ENCODE measurements around the gene WDR6.

The WDR6 gene, protein sequence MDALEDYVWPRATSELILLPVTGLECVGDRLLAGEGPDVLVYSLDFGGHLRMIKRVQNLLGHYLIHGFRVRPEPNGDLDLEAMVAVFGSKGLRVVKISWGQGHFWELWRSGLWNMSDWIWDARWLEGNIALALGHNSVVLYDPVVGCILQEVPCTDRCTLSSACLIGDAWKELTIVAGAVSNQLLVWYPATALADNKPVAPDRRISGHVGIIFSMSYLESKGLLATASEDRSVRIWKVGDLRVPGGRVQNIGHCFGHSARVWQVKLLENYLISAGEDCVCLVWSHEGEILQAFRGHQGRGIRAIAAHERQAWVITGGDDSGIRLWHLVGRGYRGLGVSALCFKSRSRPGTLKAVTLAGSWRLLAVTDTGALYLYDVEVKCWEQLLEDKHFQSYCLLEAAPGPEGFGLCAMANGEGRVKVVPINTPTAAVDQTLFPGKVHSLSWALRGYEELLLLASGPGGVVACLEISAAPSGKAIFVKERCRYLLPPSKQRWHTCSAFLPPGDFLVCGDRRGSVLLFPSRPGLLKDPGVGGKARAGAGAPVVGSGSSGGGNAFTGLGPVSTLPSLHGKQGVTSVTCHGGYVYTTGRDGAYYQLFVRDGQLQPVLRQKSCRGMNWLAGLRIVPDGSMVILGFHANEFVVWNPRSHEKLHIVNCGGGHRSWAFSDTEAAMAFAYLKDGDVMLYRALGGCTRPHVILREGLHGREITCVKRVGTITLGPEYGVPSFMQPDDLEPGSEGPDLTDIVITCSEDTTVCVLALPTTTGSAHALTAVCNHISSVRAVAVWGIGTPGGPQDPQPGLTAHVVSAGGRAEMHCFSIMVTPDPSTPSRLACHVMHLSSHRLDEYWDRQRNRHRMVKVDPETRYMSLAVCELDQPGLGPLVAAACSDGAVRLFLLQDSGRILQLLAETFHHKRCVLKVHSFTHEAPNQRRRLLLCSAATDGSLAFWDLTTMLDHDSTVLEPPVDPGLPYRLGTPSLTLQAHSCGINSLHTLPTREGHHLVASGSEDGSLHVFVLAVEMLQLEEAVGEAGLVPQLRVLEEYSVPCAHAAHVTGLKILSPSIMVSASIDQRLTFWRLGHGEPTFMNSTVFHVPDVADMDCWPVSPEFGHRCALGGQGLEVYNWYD

DNA sequence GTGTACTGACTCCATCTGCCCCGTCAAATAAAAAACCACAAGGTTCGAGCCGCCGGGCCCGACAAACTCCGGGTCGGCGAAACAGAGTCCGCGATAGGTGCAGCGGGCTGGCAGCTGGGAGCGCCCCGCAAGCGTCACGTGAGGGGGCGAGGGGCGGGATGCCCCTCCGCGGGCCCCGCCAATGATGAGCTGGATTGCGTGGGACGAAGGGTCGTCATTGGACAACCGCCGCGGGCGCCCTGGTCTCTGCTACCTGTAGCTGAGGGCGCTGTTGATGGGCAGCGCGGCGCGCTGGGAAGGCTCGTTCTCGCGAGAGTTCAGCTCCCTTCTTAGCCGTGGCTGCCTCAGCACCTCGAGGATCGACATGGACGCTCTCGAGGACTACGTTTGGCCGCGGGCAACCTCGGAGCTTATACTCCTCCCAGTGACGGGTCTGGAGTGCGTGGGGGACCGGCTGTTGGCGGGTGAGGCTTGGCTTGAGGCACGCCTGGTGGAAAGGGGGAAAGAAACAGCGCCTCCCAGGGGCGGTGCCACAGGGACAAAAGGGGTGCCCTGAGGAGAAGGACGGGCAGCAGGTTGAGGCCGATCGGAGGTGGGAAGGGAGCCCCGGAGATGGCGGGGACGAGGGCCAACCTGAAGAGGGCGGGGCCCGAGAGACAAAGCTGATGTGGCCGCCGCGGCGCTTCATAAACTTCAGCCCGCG, at the start of gene WDR6:
Gene WDR6, plus strand, starts transcription at position 324 of the 703 bp plus-strand sequence. Its CDS starts 41 bp downstream, at position 365.
- peak; percentile 87 to 96 (median 90) for DNase-seq (ENCODE audit: low read depth in 2 of 3, low spot score in 2 of 3)

DNA sequence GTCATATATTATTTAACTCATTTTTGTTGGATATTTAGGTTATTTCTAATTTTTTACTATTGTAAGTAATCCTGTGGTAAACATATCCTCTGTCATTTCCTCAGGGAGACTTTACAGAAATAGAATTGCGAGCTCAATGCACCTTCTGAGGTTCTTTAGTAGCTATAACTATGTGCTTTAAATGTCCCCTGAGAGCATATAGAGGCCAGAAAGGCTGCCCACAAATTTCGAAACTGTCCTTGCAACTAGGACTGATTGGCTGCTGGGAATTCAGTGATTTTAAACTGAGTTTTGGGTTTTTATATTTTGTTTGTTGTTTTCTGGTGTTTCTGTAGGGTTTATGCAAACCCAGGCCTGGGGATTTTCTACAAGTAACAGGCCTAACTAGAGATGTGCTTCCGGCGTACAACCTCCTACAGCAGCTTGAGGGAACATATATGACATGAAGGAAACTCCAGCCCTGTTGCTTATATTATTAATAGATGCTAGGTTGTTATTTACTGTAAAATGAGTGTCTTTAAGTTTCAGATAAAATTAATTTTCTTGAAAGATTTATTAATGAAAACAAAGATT, 46.3 kb upstream of the WDR6 start:
- no peak for DNase-seq (ENCODE audit: low read depth in 2 of 3, low spot score in 2 of 3)

DNA sequence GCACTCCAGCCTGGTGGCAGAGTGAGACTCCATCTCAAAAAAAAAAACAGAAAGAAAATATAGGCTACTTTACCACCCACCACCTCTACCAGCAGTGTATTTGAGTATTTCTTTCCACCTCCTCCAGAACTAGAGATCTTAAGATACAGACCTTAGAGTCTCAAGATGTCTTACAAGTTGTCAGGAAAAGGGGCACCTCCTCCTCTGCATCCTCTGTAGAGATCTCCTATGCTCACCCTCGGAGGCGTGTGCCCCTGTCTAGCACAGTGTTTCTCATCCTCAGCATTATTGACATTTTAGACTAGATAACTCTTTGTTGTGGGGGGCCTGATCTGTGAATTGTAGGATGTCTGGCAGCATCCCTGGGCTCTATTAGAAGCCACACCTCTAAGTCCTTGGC, 44.9 kb upstream of the WDR6 start:
- DNase-seq (ENCODE audit: low read depth in 2 of 3, low spot score in 2 of 3): no peak

DNA sequence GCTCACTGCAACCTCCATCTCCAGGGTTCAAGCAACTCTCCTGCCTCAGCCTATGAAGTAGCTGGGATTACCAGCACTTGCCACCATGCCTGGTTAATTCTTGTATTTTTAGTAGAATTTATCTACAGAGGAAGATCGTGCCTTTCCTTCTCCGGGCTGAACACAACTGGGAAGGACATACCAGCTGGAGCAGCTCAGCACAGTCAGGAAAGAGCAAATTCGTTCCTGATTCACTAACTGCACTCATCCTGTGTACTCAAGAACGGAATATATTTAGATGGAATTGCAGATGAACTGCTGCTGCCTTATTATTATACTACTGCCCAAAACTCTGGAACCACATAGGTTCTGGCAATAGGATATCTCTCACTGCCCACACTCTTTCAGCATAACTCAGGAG, 44.3 kb upstream of the WDR6 start:
- DNase-seq (ENCODE audit: low read depth in 2 of 3, low spot score in 2 of 3): no peak

DNA sequence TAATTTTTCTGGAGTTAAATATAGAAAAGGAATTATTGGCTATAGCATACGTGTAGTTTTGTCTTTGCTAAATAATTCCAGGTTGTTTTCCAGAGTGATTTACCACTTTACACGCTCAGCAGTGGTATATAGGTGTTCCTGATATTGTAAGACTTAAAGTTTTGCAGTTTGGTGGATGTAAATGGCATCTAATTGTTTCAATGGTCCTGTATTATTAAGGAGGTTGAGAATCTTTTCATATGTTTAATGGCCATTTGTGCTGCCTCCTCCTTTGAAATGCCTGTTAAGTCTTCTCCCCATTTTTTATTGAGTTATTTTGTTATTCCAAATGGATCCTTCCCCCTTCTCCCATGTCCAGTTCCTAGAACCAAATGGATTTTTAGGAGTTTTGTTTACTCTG, 43.6 kb upstream of the WDR6 start:
- DNase-seq (ENCODE audit: low read depth in 2 of 3, low spot score in 2 of 3): no peak

DNA sequence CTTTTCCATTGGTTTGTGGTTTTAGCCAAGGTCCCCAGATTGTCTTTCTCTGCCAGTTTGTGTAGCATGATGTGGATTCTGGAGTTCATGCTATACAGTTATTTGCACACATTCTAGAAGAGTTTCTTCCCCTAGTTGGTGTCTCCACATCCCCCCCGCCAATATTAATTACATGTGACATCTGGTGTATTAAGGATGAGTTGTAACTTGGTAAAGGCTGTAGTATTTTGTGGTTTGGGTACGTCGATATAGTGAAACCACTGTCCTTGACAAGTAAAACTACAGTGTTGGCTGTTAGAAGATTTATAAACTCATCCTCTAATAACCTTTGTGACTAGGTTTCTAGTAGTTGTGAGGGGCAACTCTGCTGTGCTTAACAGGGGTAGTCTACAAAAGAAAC, 40.8 kb upstream of the WDR6 start:
- DNase-seq (ENCODE audit: low read depth in 2 of 3, low spot score in 2 of 3): no peak

DNA sequence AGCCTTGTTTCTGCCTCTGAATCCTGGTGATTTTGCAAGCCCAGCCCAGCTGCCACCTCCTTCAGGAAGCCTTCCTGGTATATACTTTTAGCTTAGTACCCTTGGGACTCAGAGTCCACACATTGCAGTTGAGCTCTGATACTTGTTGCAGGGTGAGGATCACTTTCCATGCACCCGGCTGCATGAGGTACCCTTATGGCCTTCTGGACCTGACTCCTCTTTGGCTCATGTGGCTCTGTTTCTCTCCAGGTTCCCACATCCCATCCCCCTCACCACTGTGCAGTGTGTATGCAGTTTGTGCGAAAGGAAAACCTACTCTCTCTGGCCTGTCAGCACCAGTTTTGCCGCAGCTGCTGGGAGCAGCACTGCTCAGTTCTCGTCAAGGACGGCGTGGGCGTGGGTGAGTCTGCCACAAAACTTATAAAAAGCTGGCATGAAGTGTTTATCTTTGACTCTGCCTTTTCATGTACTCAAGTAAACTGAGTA, 40.3 kb upstream of the WDR6 start:
- DNase-seq (ENCODE audit: low read depth in 2 of 3, low spot score in 2 of 3): no peak

DNA sequence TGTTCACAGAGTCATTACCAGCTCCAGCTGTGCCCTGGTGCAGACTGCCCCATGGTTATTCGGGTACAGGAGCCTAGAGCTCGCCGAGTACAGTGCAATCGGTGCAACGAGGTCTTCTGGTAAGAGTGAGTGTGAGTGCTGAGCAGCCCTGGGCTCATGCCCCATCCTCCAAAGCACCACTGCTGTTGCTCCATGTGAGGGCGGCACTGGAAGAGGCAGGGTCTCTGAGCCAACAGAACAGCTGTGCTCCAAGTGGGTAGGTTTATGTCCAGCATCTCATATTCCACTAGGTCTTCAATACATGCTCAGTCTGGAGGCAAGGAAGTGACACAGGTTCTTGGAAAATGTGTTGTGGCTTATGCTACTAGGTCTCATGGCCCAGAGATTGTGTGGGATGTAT, 36.6 kb upstream of the WDR6 start:
- DNase-seq (ENCODE audit: low read depth in 2 of 3, low spot score in 2 of 3): no peak

DNA sequence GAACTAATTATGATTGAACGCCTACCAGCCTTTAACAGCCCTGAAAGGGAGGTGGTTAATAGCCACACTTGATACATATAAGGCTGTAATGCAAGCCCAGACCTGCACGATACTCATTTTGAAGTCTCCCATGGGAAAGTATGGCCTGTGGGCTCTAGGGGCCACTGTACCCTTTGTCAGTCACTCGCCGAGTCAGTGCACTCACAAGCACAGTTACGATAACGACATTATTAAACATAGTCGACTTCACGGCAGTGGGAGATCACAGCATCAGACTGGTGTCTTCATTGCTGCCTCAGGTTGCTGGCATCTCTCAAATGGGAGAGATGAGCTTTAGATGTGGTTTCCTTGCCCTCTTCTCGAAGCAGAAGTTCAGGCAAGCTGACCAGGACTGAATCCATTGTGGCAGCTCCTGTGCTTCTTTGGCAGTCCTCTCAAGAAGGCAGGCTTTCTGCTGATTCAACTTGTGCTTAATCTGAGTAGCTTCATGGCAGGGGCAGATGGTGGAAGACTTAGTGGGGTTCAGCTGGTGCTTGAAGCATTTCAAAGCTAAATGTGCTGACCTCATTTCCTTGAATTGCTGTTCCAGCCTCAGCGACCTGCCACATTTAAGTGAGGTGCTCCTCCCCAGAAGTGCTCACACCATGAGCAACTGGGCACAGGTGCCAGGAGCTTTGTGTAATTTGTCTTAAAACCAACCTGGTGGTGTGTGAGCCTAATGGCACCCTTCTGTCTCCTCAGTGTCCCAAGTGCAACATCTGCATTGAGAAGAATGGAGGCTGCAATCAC, 32.9 kb upstream of the WDR6 start:
- no peak for DNase-seq (ENCODE audit: low read depth in 2 of 3, low spot score in 2 of 3)

DNA sequence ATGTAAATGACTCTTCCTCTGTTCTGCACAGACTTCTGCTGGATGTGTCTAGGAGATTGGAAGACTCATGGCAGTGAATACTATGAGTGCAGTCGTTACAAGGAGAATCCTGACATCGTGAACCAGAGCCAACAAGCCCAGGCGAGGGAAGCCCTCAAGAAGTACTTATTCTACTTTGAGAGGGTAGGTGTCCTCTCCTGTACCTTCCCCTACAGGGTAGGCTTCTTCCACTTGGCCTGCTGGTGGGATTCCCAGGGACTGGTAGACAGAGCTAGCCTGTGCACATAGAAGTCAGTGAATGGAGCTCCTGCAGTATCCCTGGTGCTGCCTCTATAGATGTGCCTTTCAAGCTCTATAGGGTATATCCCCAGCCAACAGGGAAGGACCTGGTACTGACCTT, 27.7 kb upstream of the WDR6 start:
- no peak for DNase-seq (ENCODE audit: low read depth in 2 of 3, low spot score in 2 of 3)

DNA sequence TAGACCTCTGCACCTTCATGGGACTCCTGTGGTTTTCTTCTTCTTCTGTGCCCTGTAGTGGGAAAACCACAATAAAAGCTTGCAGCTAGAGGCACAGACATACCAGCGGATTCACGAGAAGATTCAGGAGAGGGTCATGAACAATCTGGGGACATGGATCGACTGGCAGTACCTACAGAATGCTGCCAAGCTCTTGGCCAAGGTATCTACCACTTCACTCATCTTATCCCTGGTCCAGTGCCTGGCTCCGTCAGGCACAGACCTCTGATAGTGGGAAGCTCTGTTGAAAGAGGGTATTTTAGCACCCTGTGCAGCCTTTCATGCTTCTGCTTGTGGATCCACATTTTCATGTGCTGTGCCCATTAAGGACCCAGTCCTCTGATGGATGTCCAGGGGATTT, 26.9 kb upstream of the WDR6 start:
- no peak for DNase-seq (ENCODE audit: low read depth in 2 of 3, low spot score in 2 of 3)

DNA sequence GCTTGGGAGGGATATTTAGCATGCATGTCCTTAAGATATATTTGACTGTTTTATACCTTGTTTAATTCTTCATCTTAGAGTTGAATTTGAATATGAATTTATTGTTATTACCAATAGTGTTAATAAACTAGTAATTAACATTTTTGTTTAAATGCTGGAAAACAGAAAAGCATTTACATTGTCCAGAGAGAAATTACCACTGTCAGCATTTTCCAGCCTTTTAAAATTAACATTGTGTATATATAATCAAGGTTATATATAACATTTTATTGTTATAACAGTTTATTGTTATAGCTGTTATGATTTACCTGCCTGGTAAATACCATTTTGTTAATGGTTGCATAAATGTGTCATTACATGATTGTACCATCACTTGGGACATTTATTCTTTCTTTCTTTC, 25.2 kb upstream of the WDR6 start:
- no peak for DNase-seq (ENCODE audit: low read depth in 2 of 3, low spot score in 2 of 3)

DNA sequence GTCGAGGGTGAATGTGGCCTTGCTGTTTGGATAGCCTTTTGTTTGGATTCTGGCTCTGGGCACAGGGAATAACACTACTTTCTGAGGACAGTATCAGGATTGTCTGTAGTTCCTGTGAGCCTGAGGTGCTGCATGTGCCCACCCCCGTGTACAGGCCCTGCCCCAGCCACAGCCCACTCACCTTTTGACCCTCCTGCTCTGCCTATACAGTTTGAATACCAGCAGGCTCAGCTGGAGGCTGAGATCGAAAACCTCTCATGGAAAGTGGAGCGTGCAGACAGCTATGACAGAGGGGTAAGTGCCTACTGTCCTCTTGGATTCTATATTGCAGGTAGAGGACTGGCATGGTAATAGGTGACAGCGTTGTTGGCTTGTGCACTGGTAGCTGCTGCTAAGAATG, 24.5 kb upstream of the WDR6 start:
- no peak for DNase-seq (ENCODE audit: low read depth in 2 of 3, low spot score in 2 of 3)

DNA sequence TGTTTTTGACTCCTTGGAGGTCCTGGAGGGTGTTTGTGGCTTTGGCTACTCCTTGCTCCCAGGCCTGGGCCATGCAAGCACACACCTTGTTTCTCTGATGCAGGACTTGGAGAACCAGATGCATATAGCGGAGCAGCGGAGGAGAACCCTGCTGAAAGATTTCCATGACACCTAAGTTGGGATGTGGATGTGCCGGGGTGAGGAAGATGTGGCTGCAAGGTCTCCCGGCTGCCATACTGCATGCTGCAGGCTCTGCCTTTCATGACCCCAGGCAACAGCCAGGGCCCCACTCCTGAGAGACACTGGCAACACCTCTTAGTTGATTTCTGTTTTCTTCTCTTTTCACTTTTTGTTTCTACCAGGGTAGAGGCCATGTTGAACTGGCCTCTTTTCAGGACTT, 24.1 kb upstream of the WDR6 start:
- no peak for DNase-seq (ENCODE audit: low read depth in 2 of 3, low spot score in 2 of 3)

DNA sequence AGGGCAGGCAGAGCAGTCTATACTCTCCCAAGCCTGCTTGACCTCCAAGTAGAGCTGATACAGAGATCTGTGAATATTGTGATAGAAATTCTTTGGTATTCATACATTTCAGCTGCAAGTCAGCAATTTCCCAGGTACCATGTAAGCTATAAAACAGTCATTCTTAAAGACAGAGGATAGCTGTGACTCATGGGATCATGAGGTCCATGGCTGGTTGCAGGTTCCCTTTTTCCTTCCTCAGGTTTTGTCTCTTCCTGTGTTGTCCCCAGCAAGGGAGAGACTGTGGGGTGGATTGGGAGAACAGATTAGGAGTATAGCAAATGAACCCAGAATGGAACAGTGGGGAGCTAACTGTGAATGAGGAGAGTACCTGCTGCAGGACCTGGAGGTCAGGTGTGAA, 22.5 kb upstream of the WDR6 start:
- DNase-seq (ENCODE audit: low read depth in 2 of 3, low spot score in 2 of 3): no peak

DNA sequence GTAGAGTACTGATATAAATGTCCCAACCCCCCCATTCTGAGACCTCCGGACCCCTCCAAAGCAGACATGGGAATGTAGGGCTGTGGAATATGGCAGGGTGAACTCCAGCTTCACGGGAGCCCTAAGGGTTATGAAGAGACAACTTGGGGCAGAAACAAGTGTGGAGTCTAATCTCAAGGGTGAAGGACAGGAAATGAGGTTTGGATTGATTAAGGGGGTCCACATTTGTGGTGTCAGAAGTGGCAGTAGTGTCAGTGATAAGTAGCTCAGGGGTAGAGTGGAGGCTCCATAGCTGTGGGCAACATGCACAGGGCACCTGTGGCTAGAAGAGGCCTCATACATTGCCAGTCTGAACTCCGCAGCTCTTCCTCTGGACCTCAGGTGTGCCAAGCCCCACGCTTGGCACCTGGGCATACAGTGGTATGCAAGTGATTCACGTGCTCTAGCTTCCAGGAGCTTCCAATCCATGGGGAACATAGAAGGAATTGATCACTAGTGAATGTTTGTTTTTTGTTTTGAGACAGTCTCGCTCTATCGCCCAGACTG, 21.3 kb upstream of the WDR6 start:
- DNase-seq (ENCODE audit: low read depth in 2 of 3, low spot score in 2 of 3): no peak

DNA sequence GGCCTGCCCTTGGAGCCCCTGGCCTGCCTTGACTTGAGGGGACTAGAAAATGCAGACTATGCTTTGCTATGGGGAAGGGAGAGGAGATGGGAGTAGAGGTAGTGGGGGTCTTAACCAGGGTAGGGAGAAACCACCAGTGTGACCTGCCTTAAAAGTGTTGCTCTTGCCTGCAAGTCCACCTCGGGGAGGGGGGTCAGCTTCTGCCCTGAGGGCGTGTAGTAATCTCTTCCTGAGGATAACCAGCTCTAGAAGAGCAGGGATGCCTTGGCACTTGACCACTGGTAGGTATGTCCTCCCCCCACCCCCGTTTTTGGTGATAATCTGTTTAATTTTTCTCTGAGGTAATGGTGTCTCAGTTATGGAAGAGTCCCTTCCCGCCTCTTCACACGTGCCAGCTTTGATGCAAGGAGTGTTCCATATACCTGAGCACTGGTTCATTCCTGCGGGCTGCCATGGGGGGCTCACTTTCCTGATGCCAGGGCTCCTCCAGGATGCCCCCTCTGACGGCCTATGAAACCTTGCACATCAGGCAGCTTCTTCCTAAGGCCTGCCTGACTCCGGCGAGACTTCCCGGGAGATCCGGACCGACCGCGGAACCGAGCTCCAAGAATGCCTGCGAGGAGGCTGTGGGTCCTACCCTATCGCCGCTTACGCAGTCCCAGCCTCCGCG, 17.9 kb upstream of the WDR6 start:
- DNase-seq (ENCODE audit: low read depth in 2 of 3, low spot score in 2 of 3): no peak

DNA sequence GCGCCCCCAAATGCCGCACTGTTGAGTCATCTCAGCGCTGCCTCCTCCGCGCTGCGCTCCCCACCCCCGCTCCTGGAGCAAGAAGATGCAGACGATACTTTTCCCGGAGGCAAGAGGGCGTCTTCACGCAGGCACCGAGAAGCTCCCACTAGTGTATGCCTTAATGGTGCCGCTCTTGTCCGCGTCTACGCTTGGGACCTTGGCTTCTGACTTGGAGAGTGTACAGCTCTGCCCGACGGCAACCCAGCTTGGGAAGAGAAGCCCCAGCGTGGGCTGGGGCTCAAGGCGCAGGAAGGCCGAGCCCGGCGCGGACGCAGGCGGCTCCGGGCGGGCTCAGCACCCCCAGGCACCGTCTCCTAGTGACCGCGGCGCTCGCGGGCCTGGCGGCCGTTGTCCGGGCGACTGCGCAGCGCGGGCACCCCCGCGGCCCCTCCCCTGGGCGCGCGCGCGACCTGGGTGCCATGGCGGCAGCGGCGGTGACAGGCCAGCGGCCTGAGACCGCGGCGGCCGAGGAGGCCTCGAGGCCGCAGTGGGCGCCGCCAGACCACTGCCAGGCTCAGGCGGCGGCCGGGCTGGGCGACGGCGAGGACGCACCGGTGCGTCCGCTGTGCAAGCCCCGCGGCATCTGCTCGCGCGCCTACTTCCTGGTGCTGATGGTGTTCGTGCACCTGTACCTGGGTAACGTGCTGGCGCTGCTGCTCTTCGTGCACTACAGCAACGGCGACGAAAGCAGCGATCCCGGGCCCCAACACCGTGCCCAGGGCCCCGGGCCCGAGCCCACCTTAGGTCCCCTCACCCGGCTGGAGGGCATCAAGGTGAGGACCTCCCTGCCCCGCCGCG, 17.2 kb upstream of the WDR6 start, which contains the start of gene P4HTM:
Gene P4HTM, plus strand, starts transcription at position 446 of the 840 bp plus-strand sequence. Its CDS starts 16 bp downstream, at position 462.
- DNase-seq (ENCODE audit: low read depth in 2 of 3, low spot score in 2 of 3): peak; percentile 65 to 70 (median 68)
